Effector memory CD8-positive, alpha-beta T cell (primary cell): ENCODE results near the gene RBM18.

Experiments
- ATAC-seq: fragments of 150-1000 bp; cut with Tn5 transposase; replicated peaks from 2 replicates; pipeline ENCODE4 v1.10.0; 2021; ENCODE audit warnings: mild to moderate bottlenecking, moderate library complexity
- DNase-seq, 3 experiments: peaks; one replicate each; pipeline ENCODE4 v3.0.0; 2021
- H3K27ac Mint-ChIP-seq, 2 donors: one replicate each; pipeline ENCODE4 v1.8.0; 2022; ENCODE audit warnings: mild to moderate bottlenecking in 2 of 2, mixed read lengths in 2 of 2, moderate library complexity in 2 of 2
- H3K27me3 Mint-ChIP-seq, 2 donors: one replicate each; pipeline ENCODE4 v1.8.0; 2022; ENCODE audit warnings: mixed read lengths in 2 of 2
- H3K36me3 Mint-ChIP-seq: one replicate; pipeline ENCODE4 v1.8.0; 2022; ENCODE audit warnings: mild to moderate bottlenecking, moderate library complexity, mixed read lengths; ENCODE audit not compliant: insufficient read depth
- H3K4me1 Mint-ChIP-seq, 2 donors: one replicate each; pipeline ENCODE4 v1.8.0; 2022; ENCODE audit warnings: low read depth in 2 of 2, mixed read lengths in 2 of 2
- H3K4me3 Mint-ChIP-seq, 2 donors: one replicate each; pipeline ENCODE4 v1.8.0; 2022; ENCODE audit warnings: mild to moderate bottlenecking in 2 of 2, mixed read lengths in 2 of 2, moderate library complexity in 2 of 2
- H3K9me3 Mint-ChIP-seq, 2 donors: one replicate each; pipeline ENCODE4 v1.8.0; 2022; ENCODE audit warnings: mixed read lengths in 2 of 2

Gene RBM18

DNA sequence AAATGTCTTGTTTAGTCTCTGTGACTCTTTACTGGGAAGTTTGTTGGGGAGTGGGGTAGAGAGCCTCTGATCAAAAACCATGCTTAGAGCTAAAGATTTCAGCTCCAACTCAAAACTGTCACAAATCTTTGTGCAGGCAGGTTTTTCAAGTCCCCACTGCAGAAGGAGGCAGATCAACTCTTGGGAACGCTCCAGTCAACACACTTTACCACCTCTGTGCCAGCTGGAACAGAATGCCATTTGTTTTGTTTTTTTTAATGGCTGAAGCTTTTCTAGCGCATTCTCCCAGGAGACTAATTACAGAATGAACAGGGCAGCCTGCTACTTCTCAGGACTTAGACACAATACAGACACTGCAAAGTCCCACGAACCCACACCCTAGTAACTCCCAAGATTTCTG, 18.0 kb downstream of the RBM18 start:
- no peaks in the 10 kb centered on the region for H3K9me3 Mint-ChIP-seq
- H3K4me1 Mint-ChIP-seq, result peaks cover 1 to 4% of the 10 kb centered on the region in 2 donors
- H3K4me3 Mint-ChIP-seq, result no peak overlapping the region
- no peak overlapping the region for H3K27ac Mint-ChIP-seq
- ATAC-seq, result no peak
- H3K27me3 Mint-ChIP-seq, result no peaks in the 10 kb centered on the region
- H3K36me3 Mint-ChIP-seq, result peaks cover 79% of the 10 kb centered on the region
- DNase-seq, result no peak

DNA sequence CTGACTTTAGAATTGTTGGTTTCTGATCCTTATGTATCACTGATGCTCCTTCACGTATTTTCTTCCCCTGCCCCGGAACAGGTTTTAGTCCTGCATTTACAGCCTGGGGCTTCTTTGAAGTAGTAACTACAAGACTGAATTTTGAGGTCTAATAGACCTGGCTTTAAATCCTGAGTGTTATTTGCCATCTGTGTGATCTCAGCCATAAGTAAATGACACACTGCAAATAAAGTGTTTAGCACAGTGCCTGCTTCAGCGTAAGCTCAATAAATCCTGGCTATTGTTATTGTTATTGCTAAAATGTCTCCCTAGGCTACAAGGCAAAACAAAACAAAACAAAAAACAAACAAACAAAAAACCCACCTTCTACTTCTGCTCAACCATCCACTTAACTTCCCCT, 20.3 kb downstream of the RBM18 start:
- ATAC-seq (no peak), DNase-seq (no peak)
- Mint-ChIP-seq H3K27ac (no peak overlapping the region), H3K4me3 (no peak overlapping the region), H3K4me1 (peaks cover 0 to 1% of the 10 kb centered on the region in 2 donors), H3K9me3 (no peaks in the 10 kb centered on the region), H3K36me3 (peaks cover 70% of the 10 kb centered on the region), H3K27me3 (no peaks in the 10 kb centered on the region)

DNA sequence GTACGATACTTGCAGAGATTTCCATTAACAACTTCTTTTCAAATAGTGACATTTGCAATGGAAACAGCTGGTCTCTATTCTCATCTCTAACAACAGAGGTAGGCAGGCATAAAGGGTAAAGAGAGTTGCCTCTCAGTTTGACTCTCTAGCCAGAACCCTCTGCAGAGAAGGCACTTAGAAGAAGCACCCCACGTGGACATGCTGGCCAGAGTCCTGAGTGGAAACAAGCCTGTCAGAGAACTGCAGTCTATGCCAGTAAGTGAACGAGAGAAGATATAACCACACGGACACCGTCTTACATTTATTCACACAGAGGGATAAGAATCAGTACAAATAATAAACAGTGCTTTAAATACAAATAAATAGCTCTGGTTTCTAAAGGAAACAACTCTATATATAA, 24.9 kb downstream of the RBM18 start:
- H3K4me3 Mint-ChIP-seq, result no peak overlapping the region
- H3K4me1 Mint-ChIP-seq, result no peaks in the 10 kb centered on the region
- no peaks in the 10 kb centered on the region for H3K9me3 Mint-ChIP-seq
- no peaks in the 10 kb centered on the region for H3K27me3 Mint-ChIP-seq
- no peak for ATAC-seq
- DNase-seq, result no peak
- peaks cover 34% of the 10 kb centered on the region for H3K36me3 Mint-ChIP-seq
- no peak overlapping the region for H3K27ac Mint-ChIP-seq

DNA sequence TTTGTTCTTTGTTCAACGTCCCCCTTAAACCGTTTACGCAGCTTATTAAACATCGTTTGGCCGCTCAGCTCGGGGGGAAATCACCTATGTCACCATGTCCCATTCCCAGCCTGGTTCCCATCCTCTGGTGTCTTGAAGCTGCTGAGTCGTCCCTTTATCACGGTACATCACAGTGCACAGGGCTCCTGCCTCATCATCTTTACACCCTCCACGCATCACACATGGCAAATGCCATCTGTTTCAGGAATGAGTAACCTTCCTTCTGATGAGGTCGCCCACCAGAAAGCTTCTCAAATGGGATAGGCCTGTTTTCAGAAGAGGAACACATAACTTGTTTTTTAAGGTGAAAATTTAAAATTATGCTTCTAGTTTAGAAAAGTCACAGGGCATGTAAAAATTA, 28.0 kb downstream of the RBM18 start:
- Mint-ChIP-seq H3K4me1 (no peaks in the 10 kb centered on the region), H3K4me3 (no peak overlapping the region), H3K27me3 (no peaks in the 10 kb centered on the region), H3K9me3 (no peaks in the 10 kb centered on the region), H3K36me3 (peaks cover 11% of the 10 kb centered on the region), H3K27ac (no peak overlapping the region)
- no peak for DNase-seq
- no peak for ATAC-seq

DNA sequence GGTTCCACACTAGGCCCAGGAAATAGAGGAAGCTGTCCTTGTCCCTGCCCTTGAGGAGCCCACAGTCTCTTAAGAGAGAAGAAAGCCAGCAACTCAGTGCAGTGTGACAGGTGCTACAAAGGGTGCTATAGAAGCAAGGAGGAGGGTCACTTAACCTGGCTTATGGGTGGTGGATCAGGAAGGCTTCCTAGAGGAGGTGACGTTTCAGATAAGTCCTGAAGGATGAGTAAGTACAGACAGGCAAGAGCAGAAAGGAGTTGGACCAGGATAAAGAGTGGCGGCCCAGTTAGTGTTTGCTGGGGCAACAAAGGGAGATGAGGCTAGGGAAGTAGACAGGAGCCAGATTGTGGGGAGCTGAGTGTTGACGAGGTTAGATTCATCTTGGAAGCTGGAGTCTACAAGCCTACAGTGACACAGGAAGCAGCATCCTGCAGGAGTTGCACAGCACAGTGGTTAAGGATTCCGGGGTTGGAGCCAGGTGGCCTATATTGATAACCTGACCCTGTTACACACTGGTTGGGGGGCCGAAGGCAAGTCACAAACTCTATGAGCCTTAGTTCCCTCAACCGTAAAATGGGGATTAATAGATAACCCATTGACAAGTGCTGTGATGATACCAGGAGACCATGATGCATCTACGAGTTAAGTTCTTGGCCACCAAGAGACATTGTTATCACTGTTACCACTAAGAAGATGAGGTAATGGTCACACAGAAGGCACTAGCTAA, 30.5 kb downstream of the RBM18 start:
- Mint-ChIP-seq H3K4me3 (no peak overlapping the region), H3K27ac (peak overlapping the region in 1 of 2 donors; percentile 33), H3K27me3 (no peaks in the 10 kb centered on the region), H3K36me3 (no peaks in the 10 kb centered on the region), H3K4me1 (no peaks in the 10 kb centered on the region), H3K9me3 (no peaks in the 10 kb centered on the region)
- ATAC-seq, result no peak
- no peak for DNase-seq

DNA sequence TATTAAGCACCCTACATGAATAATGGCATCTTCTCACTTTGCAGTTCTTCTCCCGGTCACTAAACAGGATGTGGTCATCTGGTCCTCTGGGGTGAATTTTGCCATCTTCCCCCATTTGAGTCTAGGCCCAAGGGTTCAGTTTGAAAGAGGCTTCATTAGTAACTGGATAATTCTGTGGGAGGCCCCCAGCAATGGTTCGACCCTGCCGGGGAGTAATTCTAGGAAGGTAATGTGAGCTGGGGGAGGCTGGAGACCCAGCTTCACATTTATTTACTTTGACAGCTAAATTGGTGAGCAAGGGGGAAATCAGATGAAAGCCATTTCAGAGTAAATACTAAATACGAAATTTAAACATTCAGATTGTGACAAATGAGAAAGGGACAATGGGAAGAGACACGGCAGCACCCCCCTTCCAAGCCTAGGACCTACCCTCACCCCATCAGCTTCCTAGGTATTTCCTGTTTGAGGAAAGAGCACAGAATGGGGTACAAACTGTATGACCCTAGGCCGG, 31.8 kb downstream of the RBM18 start:
- Mint-ChIP-seq H3K27me3 (no peaks in the 10 kb centered on the region), H3K4me3 (no peak overlapping the region), H3K9me3 (no peaks in the 10 kb centered on the region), H3K36me3 (no peaks in the 10 kb centered on the region), H3K27ac (no peak overlapping the region), H3K4me1 (no peaks in the 10 kb centered on the region)
- no peak for DNase-seq
- ATAC-seq, result no peak

DNA sequence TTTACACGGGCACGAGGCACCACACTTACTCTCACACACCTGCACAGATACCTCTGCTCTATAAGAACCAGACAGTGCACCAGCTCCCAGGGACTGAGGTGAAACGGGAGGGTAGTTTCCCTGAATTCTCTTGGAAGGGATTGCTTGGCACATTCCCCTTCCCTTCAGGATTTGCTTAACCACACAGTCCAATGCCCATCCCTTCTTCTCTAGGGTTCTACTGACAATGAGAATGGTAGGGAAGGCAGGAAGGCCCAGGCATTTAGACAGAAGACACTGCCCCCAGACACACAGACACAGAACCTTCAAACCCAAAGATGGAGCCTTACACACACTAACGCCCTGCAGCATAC, 35.2 kb downstream of the RBM18 start:
- no peak overlapping the region for H3K27ac Mint-ChIP-seq
- no peak overlapping the region for H3K4me3 Mint-ChIP-seq
- H3K4me1 Mint-ChIP-seq, result no peaks in the 10 kb centered on the region
- H3K36me3 Mint-ChIP-seq, result no peaks in the 10 kb centered on the region
- H3K27me3 Mint-ChIP-seq, result peaks cover 15 to 29% of the 10 kb centered on the region in 2 donors
- no peak for DNase-seq
- ATAC-seq, result no peak
- H3K9me3 Mint-ChIP-seq, result no peaks in the 10 kb centered on the region

DNA sequence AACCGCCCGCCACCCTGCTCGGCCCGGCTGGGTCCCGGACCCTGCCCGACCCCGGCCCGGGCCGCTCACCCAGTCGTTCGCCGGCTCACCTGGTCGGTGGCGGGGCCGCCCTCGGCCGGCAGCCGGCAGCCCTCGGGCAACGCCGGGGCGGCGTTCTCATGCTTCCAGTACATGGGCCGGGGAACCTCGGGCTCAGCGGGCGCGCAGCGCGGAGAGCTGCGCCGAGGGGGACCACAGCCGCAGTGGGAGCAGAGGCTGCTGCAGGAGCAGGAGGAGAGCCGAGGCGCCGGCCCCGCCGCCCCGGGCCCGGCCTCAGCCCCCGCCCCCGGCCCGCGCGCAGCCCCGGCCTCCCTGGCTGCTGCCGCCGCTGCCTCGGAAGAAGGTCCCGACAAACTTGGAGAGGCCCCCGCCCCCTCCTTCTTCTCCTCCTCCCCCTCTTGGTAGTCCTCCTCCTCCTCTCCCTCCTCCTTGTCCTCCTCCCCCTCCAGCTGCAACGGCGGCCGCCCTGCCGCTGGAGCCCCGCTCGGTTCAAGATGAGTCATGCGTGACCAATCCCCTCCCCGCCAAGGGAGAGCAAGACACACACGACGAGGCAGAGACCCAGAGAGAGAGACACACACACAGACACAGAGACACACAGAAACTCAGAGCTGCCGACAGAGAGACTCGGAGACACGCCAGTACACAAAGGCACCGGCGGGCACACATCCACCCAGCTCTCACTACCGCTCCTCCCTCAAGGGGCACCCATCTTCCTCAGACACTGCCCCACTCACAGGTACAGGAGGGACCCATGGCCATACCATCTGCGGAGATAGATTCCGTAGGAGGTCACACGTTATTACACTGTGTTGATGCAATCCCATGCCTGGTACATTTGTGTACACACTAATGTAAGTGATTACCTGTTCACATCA, 35.8 kb downstream of the RBM18 start, which contains the start of gene LHX6:
TSS of gene LHX6 (minus strand) at position 390 of the 917 bp plus-strand sequence. CDS start at position 173, 217 bp downstream.
- Mint-ChIP-seq H3K27ac (no peak within 1 kb of the TSS), H3K9me3 (no peaks in the 10 kb centered on the region), H3K27me3 (peaks cover 18 to 36% of the 10 kb centered on the region in 2 donors), H3K4me1 (no peaks in the 10 kb centered on the region), H3K4me3 (no peak within 1 kb of the TSS), H3K36me3 (no peaks in the 10 kb centered on the region)
- no peak for DNase-seq
- no peak for ATAC-seq

DNA sequence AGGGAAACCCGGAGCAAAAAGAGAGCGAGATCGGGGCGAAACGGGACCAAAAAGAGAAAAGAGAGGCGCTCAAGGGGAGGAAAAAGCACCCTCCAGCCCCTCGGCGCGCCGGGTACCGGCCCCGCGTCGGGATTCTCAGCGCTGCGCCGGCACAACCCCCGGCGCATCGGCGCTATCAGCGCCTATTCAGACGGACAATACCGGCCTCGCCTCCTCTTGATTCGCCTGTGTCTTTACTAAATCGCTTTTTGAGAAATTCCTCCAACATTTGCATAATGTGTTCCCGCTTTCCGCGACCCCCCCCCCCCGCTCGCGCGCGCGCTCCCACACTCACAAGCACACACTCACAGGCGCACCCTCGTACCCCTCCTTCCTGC, 36.5 kb downstream of the RBM18 start:
- H3K4me3 Mint-ChIP-seq, result no peak overlapping the region

DNA sequence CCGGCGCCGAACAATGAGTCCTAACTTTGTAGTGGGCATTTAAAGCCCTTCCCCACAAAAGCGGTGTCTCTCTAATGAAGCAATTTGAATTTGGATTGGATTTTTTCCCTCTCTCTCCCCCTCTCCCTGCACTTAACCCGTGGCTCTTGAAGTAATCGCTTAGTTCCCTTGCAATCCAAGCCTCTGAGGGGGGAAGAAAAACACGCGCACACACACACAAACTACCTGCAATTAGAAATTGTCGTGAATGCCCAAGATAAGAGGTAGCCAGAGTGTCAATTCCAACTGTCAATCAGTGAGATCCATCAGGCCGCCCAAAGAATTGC, 37.1 kb downstream of the RBM18 start:
- Mint-ChIP-seq H3K4me1 (peaks cover 4 to 6% of the 10 kb centered on the region in 2 donors), H3K27ac (no peak overlapping the region), H3K36me3 (no peaks in the 10 kb centered on the region), H3K9me3 (no peaks in the 10 kb centered on the region), H3K4me3 (no peak overlapping the region), H3K27me3 (peaks cover 29 to 48% of the 10 kb centered on the region in 2 donors)
- ATAC-seq (no peak), DNase-seq (no peak)

More for the DNA sequence above, 36.5 kb downstream of the RBM18 start:
- DNase-seq, result no peak
- H3K27ac Mint-ChIP-seq, result no peak overlapping the region
- peaks cover 23 to 42% of the 10 kb centered on the region in 2 donors for H3K27me3 Mint-ChIP-seq
- no peak for ATAC-seq
- H3K36me3 Mint-ChIP-seq, result no peaks in the 10 kb centered on the region
- no peaks in the 10 kb centered on the region for H3K9me3 Mint-ChIP-seq
- peaks cover under 1% of the 10 kb centered on the region in 2 donors for H3K4me1 Mint-ChIP-seq

DNA sequence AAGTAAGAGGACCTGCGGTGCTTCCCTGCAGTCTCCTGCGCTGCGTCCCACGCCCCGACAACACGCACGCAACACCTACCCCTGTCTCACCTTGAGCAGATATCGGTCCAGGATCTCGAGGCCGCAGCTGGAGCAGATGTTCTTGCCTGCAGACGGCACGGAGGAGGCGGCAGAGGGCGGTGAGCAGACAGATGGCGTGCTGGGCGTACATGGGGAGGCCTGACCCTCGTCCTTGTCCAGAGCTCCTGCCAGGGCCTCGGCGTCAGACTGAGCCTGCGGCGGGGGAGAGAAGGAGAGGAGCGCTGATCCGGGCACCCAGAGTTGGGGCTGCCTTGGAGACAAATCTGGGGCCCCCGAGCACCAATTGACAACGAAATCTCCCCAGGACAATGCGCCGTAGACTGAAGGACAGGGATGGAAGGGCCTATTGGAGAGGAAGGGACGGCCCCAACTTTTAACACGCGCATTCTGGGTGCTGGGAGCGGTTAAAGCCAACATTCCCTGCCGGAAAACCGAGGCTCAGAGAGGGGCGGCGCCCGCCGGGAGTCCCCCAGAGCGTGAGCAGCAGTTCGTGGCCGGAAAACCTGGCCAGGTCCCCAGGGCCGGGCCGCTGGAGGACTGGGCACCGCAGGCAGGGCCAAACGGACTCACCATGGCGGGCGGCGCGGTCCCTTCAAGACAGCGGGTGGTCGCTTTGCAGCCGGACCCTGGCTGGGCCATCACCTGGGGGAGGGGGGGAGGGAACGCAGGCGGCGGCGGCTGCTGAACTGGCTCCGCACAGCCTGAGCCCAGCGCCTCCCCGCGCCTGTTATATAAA, 37.7 kb downstream of the RBM18 start:
- Mint-ChIP-seq H3K4me3 (no peak overlapping the region), H3K27ac (no peak overlapping the region), H3K9me3 (no peaks in the 10 kb centered on the region), H3K27me3 (peaks cover 35 to 54% of the 10 kb centered on the region in 2 donors), H3K4me1 (peaks cover 4 to 6% of the 10 kb centered on the region in 2 donors), H3K36me3 (no peaks in the 10 kb centered on the region)
- ATAC-seq (no peak), DNase-seq (no peak)

DNA sequence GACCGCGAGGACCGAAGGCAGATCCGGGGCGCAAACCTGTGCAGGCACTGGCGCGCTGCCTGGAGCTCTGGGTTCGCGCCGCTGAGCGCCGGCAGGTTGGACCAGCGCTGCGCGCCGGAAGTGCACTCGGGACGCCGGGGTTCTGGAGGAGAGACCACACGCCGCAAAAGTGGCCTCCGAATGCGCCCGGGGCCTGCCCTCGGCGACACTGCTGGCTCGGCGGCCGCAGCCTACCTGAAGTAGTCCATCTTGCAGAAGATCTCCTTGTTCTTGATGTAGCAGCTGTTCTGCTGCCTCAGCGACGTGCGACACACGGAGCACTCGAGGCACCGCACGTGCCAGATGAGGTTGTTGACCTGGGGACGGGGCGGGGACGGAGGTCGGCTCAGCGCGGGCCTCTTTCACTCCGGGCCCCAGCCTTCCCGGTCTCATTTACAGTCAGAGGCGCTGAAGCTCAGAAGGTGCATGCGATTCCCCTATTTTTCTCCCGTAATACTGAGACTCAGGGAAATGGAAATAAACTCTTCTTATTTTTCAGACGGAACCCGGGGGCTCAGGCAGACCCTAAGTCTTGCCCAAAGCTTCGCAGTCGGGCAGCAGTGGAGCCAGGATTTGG, 38.4 kb downstream of the RBM18 start:
- no peaks in the 10 kb centered on the region for H3K36me3 Mint-ChIP-seq
- no peaks in the 10 kb centered on the region for H3K9me3 Mint-ChIP-seq
- ATAC-seq (no peak), DNase-seq (no peak)
- H3K27ac Mint-ChIP-seq, result no peak overlapping the region
- no peak overlapping the region for H3K4me3 Mint-ChIP-seq
- peaks cover 4 to 12% of the 10 kb centered on the region in 2 donors for H3K4me1 Mint-ChIP-seq
- peaks cover 42 to 61% of the 10 kb centered on the region in 2 donors for H3K27me3 Mint-ChIP-seq
